GM19240 (cell line): ENCODE measurements around the gene LARP4B.

Experiments used
- DNase-seq: peaks from one replicate; pipeline ENCODE4 v3.0.0; 2011; ENCODE audit warnings: low spot score; ENCODE audit not compliant: insufficient read length

LARP4B gene

DNA sequence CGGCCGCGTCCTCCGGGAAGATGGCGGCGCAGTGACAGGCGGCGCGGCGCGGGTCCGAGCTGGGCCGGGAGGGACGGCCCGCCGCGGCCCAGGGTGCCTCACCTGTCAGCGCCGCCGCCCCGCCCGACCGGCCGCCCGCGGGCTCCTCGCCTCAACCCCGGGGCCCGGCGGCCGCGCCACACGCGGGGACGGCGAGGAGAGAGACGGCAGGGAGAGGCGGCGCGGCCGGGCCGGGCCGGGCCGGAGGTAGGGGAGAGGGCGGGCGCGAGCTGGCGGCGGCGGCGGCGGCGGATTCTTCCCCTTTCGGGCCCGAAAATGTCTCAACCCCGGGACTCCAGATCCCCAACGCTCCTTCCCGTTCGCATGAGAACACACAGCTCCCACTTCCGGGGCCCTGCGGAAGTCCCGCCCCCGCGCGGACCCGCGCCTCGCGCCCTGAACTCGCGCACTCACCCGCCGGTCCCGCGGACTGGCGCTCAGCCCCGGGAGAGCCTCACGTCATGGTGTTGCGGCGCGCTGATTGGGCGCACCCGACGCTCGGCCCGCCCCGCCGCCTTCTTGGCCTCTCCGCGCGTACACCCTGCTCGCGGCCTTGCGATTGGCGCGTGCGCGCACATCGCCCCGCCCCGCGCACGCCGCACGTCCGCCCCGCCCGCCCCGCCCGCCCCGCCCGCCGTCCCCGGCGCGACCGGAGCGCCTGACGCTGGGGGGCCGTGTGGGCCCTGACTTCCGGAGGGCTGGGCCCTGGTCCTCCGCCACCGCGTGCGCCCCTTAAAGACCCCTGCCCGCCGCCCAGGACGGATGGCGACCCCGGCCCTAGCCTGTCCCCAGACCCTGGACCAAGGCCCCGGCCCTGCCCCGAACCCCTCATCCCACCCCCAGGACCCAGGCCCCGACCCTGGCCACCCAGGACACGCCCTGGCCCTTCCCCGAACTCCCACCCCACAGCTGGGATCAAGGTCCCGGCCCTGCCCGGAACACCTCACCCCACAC lies at the start of gene LARP4B:
TSS of gene LARP4B (minus strand) at position 380 of the 993 bp plus-strand sequence. CDS start 45,984 bp downstream, outside the sequence.
- DNase-seq = peak; percentile 94

GRCh38 chr10:980468-981093 lies 49.1 kb upstream of the LARP4B start:
- no peak for DNase-seq

- DNase-seq = no peak
These were observed 47.4 kb upstream of the LARP4B start for GRCh38 chr10:978826-979421.

- DNase-seq = no peak
These were observed 44.8 kb upstream of the LARP4B start for GRCh38 chr10:976316-976715.

DNA sequence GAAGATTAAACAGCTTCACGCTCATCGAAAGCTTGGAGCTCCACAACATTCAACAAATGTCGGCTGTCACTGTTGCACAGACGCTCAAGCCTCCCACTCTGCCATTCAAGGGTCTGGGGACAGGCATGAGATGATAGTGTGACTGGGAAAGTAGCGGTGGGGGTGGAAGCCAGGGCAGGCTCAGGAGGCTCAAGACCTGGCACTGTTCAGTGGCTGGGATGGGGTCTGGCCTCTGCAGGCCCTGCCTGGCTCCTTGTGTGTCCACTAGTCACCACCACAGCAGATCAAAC lies 43.2 kb upstream of the LARP4B start:
- no peak for DNase-seq

DNA sequence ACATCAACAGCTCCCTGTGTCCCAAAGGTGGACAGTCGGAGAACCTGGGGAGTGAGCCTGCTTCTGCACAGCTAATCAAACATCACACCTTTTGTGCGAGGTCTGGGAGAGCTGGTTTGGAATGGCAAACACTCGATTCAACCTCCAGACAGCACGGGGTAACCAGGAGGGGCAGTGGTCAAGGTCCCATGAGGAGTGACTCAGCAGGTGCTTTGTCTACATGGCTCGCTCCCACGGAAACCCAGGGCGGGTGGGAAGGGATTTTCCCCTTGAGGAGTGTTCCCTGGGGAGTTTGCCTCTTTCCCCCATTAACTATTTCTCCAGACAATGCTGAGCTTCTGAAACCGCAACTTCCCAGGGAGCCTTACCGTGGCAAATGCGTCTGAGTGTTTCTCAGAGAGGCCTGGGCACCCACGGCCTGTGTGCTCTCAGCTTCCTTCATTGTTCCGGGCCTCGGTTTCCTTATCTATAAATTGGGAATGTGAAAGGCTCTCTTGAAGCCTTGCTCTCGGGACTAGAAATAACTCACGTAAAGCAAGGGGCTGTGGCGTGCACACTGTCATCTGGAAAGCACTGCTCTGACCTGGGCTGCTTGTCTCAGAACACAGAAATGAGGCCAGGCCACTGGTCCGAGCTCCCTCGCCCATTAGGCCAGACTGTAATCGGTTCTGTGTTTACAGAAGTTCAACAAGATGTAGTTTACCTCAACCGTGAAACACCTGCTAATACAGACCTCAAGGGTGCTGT lies 42.7 kb upstream of the LARP4B start:
- DNase-seq = no peak

- DNase-seq = no peak
These were observed 41.3 kb upstream of the LARP4B start for GRCh38 chr10:972763-973162.

GRCh38 chr10:971613-972012 lies 40.1 kb upstream of the LARP4B start:
- no peak for DNase-seq

- DNase-seq = no peak
These were observed 39.6 kb upstream of the LARP4B start for GRCh38 chr10:971150-971542.

DNA sequence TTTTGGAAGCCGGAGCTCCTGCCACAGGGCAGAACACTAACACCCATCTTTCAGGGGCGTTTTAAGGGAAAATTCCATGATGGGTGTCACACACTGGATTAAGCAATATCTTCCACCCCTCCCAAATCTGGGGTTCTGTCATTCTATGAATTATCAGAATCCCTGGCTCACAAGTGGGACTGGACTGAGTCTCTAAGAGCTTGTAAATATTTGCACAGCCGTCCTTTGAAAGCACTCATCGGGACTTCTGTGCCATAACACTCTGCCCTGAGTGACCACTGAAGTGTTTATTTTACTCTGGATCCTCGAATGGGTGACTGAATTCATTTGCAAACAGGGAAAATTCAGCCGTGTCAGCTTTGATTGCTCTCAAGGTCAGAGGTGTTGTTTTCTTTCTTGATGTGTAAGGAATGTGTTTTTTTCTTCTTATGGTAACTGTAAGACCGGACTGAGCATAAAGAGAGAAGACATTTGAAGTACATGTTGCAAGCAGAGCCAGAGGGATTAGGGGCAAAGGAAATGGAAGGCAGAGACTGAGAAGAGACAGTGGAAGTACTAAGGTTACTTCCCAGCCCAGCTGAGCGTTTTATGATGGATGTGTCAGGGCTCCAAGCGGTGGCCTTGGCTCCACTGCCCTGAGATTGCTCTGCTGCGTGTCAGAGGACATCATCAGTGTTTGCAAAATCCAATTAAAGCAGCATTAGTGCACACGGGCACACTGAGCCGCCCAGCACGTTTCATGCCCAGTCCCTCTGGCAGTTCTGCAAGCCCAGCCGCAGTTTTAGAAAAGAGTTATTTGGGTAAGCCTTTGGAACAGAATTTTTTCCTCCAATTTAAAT lies 39.0 kb upstream of the LARP4B start:
- no peak for DNase-seq

DNA sequence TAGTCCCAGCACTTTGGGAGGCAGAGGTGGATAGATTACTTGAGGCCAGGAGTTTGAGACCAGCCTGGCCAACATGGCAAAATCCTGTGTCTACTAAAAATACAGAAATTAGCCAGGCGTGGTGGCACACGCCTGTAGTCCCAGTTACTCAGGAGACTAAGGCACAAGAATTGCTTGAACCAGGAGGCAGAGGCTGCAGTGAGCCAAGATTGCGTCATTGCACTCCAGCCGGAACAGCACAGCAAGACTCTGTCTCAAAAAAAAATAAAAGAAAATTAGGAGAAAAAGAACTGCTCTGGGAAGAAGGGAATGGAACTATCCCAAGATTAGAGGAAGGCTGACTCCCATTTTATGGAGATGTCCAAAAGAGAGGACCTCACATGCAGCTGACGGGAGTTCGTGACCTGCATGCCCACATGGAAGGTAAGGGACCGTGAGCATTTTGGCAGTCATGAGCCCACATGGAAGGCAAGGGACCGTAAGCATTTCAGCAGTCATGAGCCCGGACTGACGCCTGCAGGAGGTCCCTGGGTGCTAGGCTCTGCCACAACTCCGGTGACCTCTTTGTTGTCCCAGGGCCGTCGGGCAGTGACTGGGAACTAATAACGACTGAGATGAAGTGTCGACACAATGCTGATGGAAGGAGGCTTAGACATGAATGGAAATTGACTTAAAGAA lies 38.1 kb upstream of the LARP4B start:
- DNase-seq = no peak

- DNase-seq = no peak
These were observed 37.2 kb upstream of the LARP4B start for GRCh38 chr10:968546-969199.

- DNase-seq = no peak
These were observed 35.1 kb upstream of the LARP4B start for GRCh38 chr10:966466-967235.

DNA sequence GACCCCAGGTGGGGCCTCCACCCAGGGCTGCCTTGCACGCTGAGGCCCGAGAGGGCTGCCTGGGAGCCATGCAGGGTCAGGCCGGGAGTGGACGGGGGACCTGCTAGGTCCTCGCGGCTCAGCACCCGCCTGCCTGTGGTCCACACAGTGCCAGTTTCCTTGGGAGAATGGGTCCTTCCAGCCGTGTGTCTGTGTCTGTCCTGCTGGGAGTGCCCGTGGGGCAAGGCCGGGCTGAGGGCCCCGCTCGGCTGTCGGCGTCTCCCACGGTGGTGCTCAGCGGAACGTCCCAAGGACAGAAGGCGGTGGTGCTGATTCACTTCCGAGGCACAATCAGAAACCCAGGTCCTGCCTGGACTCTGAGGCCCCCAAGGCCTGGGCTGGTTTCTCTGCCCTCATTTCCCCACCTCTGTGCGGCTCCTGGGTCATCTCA lies 33.5 kb upstream of the LARP4B start:
- DNase-seq = no peak

GRCh38 chr10:964321-964987 lies 32.9 kb upstream of the LARP4B start:
- DNase-seq = no peak

GRCh38 chr10:963655-964054 lies 32.1 kb upstream of the LARP4B start:
- no peak for DNase-seq

DNA sequence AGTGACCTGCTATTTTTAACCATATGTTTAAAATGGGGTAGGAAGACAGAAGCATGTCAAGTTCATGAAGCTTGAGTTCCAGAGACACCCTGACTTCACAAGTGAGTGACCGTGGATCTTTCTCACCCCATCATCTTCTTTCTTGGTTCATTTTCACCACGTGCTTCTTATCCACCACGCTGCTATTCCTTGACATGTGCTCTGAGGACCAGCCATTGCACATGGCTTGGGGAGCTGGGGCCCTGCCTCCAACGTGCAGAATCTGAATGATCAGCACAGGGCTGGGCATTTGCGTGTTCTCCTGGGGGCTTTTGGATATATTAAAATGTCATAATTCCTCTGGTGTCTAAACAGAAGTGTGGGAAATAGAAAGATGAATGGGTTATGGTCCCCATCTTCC lies 31.7 kb upstream of the LARP4B start:
- DNase-seq = no peak

GRCh38 chr10:962342-962741 lies 30.8 kb upstream of the LARP4B start:
- no peak for DNase-seq
